Stimulated activated CD4-positive, alpha-beta T cell treated with anti-CD3 and anti-CD28 coated beads, Interleukin-2, amount 100 ng/mL, for 24 hours (primary cell): ENCODE results near the gene CPXM2.

Experiments used
- DNase-seq, 2 donors: peaks; one replicate each; pipeline ENCODE4 v3.0.0-alpha.2; 2020

Gene CPXM2

GRCh38 chr10:123903621-123904020 lies 12.0 kb upstream of the CPXM2 start:
- DNase-seq: no peak

GRCh38 chr10:123901621-123902020 lies 10.0 kb upstream of the CPXM2 start:
- DNase-seq: no peak

- no peak for DNase-seq
Observed at GRCh38 chr10:123897146-123897545, 5.5 kb upstream of the CPXM2 start.

DNA sequence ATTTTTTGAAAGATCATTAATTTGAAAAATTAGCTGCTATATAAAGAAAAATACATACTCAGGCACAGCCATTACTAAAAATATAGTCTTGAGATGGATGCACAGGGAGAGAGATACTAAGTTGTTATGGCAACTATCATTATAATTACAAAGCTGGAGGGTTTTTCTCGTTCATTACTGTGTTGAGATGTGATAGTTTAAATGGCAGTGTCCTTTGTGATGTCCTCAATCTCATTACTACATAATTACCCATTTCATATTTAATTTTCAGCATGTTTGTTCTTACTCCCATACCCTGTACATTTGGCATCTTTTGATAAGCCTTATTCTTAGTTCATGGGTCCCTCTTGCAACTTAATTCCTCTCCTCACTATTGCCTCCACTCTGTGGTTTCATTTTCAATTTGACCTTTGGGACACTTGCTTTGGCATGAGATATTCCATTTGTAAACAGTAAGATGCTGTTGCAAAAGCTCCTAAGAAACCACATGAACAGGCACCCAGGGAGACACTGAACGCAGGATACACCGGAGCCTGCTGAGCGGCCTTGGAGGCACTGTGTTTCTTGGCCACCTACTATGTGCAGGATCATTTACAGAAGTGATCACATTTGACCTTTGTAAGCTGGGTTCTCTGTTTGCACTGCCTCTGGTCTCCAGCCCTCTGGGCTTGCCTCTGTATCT lies 4.8 kb upstream of the CPXM2 start:
- no peak for DNase-seq

DNA sequence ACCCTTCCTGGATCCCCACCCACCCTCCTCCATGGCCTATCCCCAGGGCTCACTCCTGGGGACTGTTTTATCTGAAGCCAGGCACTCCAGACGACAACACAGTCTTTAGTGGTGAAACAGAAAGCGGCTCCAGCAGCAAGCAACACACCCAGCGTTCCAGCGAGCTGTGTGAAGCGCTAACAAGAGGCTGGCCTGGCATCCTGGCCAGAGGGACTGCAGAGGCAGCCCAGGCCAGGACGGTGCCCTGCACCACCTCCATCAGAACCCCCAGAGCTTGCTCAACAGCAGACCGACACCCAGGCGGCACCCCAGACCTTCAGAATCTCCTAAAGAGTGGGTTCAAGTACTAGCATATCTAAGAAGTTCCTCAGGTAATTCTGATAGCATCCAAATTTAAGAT lies 2.0 kb upstream of the CPXM2 start:
- DNase-seq: no peak

DNA sequence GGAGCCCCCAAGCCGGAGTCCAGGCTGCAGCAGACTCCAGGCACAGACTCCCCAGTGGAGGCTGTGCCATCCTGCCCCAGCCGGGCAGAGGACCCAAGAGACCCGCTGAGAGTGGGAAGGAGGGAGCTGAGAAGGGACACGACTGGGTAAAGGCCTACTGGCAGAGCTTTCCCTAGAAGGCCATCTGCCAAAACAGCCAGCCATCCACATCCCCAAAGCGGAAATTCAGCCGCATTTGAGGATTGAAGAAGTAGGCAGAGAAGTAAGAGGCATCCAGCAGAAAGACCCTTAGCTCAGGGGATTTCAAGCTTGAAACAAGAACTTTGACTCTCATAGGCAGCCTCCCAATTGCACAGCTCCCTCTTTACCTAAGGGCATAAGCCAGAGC lies 857 bp downstream of the CPXM2 start:
- no peak for DNase-seq

GRCh38 chr10:123890226-123890625 lies 1.4 kb downstream of the CPXM2 start:
- DNase-seq: no peak

DNA sequence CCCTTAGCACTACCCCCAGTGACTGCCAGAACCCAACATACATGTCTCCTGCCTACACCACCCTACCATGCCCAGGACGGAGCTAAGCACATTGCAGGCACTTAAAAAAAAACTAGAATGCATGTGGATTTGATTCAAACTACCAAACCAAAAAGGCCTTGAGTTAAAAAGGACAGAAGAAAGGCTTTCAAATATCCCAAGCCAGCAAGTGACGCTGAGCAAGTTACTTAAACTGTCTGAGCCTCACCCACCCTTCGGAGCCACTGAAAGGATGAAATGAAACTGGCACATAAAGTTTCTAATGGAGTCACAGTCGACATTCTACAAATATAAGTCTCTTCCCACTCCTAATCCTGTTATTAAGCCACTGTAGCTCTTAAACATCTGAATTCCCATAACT lies 1.8 kb downstream of the CPXM2 start:
- no peak for DNase-seq

- no peak for DNase-seq
Observed at GRCh38 chr10:123888751-123889150, 2.9 kb downstream of the CPXM2 start.

GRCh38 chr10:123888256-123888655 lies 3.4 kb downstream of the CPXM2 start:
- DNase-seq: no peak

GRCh38 chr10:123886292-123886691 lies 5.3 kb downstream of the CPXM2 start:
- no peak for DNase-seq

DNA sequence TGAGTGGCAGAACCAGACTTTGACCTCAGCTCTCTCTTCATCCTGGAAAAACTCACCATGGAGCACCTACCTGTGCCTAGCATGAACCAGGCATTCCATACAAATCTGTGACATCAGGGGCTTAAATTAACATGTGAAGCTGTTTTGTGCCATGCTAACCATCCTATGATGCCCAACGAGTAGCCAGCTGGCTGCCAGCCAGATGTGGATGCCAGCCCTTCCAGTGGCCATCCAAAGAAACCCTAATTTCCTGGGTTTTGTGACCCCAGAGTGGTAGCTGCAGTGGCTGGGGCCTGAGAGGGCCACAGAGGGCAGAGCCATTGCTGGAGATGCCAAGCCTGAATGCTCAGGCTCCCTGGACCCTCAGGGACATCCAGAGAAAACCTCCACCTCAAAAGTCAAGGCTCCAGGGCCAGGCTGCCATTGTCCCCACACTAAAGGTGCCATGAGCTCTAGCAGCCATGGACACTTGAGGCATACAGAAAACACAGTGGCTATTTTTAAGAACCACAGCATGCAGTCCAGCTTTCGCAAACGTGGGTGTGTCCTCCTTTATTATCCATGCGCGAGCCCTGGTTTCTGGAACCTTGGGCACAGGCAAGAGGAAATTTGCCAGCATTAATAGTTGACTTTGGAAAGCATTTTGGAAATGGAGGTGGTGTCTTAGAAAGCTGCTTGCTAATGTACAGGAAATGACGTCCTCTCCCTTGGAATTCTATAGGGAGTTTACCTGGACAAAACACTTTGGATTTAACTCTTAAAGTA lies 6.0 kb downstream of the CPXM2 start:
- DNase-seq: no peak

DNA sequence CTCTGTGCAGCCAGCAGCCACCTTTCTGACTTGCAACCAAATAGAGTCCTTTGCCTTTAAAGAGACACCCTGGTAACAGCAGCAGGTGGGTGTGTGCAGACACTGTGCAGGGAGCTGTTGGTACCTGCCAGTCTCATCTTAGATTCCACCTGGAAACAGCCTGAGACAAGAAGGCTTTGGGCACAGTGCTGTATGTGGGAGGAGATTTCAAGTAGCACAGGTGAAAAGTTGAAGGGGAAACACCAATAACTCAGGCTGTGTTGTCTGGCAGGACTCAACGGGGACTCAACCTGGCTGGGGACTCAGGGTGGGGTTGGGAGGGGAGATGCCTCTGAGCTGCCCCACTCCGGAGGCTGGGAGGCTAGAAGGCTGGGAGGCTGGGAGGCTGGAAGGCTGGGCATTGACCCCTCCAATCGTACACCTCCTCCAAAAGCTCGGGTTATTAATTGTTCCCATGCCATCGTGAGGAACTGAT lies 6.7 kb downstream of the CPXM2 start:
- no peak for DNase-seq

DNA sequence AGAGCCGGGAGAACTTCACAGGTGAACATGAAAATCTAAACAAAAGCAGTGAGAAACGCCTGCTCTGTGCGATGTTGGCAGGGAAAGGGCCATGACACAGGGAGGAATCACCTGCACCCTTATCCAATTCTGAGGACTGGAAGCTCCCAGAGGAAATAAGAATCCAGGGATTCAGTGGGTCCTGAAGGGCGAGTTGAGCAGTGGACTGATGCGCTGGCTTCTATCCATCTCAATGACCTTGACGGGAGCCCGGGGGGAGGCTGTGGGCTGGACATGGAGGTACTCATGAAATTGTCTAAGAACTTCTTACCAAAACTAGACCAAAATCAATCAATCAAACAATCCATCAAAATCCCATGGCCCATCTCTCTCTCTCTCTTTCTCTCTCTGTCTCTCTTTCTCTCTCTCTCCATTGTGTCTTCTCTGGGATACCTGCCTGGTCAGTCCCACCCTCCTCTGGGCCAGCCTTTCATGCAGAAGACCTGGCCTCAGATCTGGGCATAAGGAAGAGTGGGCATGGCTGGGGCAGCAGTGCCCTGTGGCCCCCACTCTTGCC lies 7.2 kb downstream of the CPXM2 start:
- no peak for DNase-seq

DNA sequence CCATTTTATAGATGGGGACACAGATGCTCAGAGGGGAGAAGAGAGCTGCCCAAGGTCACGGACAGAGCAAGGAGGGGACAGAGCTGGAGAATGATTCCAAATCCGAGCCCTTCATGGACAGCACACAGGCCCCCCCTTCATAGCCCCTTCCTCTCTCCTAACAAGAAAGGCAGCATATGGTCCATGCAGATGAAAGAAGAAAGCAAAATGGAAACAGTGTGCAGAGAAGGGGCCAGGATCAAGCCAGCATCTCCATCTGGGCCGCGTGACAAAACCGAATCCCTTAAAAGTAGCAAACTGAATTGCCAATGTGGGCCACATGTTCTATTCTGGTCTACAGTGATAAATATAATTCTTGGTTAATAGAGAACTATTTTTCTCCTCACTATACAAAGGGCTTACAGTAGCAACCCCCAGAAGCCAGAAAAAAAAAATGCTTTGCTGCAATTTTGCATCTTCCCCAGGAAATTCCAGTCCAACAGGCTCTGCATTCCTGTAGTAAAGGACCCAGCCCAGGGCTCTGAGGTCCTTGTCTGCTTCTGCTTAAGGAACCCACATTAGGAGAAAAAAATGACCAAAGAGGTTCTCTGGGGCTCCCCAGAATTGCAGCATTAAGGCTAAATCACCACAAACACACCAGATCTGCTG lies 7.8 kb downstream of the CPXM2 start:
- no peak for DNase-seq

GRCh38 chr10:123882681-123883445 lies 8.7 kb downstream of the CPXM2 start:
- no peak for DNase-seq

- DNase-seq: no peak
Observed at GRCh38 chr10:123882177-123882576, 9.4 kb downstream of the CPXM2 start.

DNA sequence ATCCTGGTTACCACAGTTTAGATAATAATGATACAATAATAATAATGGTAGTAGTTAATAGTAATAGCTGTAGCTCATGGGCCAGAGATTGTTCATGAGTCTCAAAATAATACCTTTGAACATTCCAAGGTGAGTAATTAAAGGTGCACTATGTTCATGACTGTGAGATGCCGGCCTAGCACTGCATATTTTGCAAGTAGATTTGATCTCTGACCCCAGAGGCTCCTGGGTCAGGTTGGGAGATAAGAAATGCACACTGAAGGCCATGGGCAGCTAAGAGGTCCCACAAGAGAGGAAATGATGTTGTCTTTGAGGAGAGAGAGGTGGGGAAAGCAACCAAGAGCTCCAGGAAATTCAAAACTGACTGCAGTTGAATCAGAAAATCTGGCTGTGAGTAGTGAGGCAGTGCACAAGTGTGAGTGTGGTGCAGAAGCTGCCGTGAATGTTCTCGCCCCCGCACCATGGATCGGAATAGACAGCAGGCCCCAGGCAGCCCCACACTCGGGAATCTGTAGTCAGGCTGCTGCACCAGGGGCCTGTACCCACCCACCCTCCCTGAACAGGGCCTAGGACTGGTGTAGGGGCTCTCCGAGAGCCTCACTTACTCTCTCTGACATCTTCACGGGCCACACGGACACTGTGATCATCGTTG lies 11.9 kb downstream of the CPXM2 start:
- DNase-seq: no peak

DNA sequence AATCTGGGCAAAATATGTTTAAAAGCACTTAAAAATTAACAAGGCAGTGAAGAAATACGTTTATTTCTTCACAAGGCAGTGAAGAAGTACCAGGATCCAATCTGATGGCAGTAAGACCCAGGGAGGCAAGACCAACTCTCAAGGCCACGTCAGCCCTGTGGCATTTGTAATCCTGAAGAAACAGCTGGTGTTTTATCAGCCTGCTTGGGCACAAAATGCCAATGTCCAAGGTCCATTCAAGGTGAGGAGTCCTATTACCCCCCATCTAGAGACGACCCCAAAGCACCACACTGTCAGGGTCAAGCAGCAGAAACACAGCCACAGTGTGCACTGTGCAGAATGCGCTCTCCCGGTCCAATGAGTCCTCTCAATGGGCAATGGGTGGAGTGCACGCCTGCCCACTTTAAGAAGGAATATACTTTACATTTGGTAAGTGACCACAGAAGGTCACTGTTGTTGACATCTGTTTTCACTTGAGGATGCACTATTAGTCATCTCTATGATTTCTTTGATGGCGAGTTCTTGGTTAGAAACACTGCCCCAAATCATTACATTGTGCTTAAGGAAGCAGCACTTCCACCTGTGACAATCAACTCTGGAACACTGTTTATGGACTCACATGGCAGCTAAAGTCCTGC lies 12.8 kb downstream of the CPXM2 start:
- DNase-seq: no peak

- DNase-seq: no peak
Observed at GRCh38 chr10:123870260-123870659, 21.3 kb downstream of the CPXM2 start.

- no peak for DNase-seq
Observed at GRCh38 chr10:123869020-123869414, 22.6 kb downstream of the CPXM2 start.
